Natural killer cell (primary cell): ENCODE results near the gene HNRNPU. TPM values are rescaled to one million over a fixed set of nuclear protein-coding genes. Genes with fewer than 3 reads are reported as not detected.

Experiments
- ATAC-seq, 3 donors: fragments of 150-1000 bp in 2 of 3; fragments of 200-7000 bp in 1 of 3; cut with Tn5 transposase; 1 replicate in 1 of 3; 2 replicates in 2 of 3; pipeline ENCODE4 v1.10.0; 2021; ENCODE audit warnings: mild to moderate bottlenecking in 2 of 3, moderate library complexity in 2 of 3
- DNase-seq, 2 donors: peaks; one replicate each; pipeline versions ENCODE4 v3.0.0 to v3.0.0-alpha.2; 2013 to 2021; ENCODE audit warnings: mixed read lengths in 1 of 2
- H3K27ac ChIP-seq: one replicate; pipeline ENCODE4 v1.5.1; 2013; ENCODE audit warnings: mild to moderate bottlenecking, low read length
- H3K27me3 ChIP-seq: one replicate; pipeline ENCODE4 v1.6.1; 2013; ENCODE audit warnings: low read length; ENCODE audit not compliant: control insufficient read depth, insufficient read depth
- H3K36me3 ChIP-seq: one replicate; pipeline ENCODE4 v1.6.1; 2013; ENCODE audit warnings: low read length; ENCODE audit not compliant: control insufficient read depth, insufficient read depth
- H3K4me1 ChIP-seq: one replicate; pipeline ENCODE4 v1.6.1; 2013; ENCODE audit warnings: low read length; ENCODE audit not compliant: control insufficient read depth, insufficient read depth
- H3K4me3 ChIP-seq: one replicate; pipeline ENCODE4 v1.5.1; 2013; ENCODE audit warnings: low read length
- H3K9me3 ChIP-seq: one replicate; pipeline ENCODE4 v1.6.1; 2013; ENCODE audit warnings: low read length; ENCODE audit not compliant: control insufficient read depth, insufficient read depth
- H3K27ac Mint-ChIP-seq, 2 donors: one replicate each; pipeline ENCODE4 v1.8.0; 2022; ENCODE audit warnings: mild to moderate bottlenecking in 2 of 2, mixed read lengths in 2 of 2, moderate library complexity in 1 of 2
- H3K27me3 Mint-ChIP-seq, 2 donors: one replicate each; pipeline ENCODE4 v1.8.0; 2022; ENCODE audit warnings: low read depth in 2 of 2, mixed read lengths in 2 of 2
- H3K36me3 Mint-ChIP-seq: one replicate; pipeline ENCODE4 v1.8.0; 2022; ENCODE audit warnings: mixed read lengths
- H3K4me1 Mint-ChIP-seq, 2 donors: one replicate each; pipeline ENCODE4 v1.8.0; 2022; ENCODE audit warnings: mixed read lengths in 2 of 2
- H3K4me3 Mint-ChIP-seq: one replicate; pipeline ENCODE4 v1.8.0; 2022; ENCODE audit warnings: mild to moderate bottlenecking, moderate library complexity, mixed read lengths
- H3K9me3 Mint-ChIP-seq, 2 donors: one replicate each; pipeline ENCODE4 v1.8.0; 2022; ENCODE audit warnings: mixed read lengths in 2 of 2
- WGBS: methylation state at CpG from one replicate; pipeline ENCODE4 v1.1.7; 2013; ENCODE audit warnings: missing lambda C conversion rate; ENCODE audit not compliant: insufficient coverage; 5-methylcytosine and 5-hydroxymethylcytosine counted together
- intact Hi-C: fragments of 100-400 bp; cut with micrococcal nuclease; formaldehyde crosslinking; loops from one replicate; pipeline ENCODE4 v1.14.2; 2022
- total RNA-seq, 4 donors: library from RNA; stranded (reverse); fragments of 120-200 nt in 1 of 4; gene quantifications; one replicate each; pipeline versions ENCODE4 v1.2.3 to v1.2.4, GENCODE V29; 2013 to 2022
- TF ChIP-seq, protein P1 (sequence below): fragments of 200-600 bp; IDR thresholded peaks from one replicate; pipeline ENCODE4 v1.8.0; 2022; ENCODE audit warnings: antibody characterized with exemption

The HNRNPU gene
- total RNA-seq, 3 donors from 2014 or later (not counting 1 experiment from before 2014, with no cell fraction given), result 467 to 603 (median 504) TPM

DNA sequence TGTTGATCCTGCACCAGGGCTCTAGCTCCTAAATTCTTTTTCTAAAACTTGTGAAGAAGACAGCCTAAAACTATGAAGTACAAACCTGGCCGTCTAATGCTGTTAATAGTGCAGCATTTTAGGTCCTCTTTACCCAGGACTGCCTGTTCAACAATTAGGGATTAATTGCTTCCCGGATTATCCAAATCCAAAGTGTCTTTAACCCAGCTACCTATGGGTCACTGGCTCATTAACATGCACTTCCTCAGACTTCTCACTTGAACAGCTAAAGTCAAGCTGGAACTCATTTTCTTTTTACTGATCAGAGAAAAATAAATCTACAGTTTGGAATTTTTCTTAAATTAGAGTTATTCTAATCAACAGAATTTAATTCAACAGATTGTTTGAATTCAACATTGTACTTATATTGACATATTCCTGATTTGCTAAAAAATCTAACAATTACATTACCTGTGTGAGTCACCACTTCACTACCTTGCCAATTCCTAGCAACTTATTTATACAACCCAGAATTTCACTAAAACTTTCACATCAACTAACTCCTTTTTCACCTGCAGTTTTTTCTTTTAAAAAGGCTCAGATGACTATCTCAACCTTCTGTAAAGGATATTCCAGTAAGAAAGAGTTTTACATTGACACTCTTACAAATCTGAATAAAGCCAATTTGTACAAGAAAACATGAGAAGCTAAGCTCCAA, 3.3 kb downstream of the HNRNPU start:
- WGBS, result 14% methylated on average over 2 of the region's 2 CpGs
- H3K4me1 Mint-ChIP-seq, result peaks cover 60 to 73% of the 10 kb centered on the region in 2 donors
- H3K9me3 ChIP-seq, result no peaks in the 10 kb centered on the region

DNA sequence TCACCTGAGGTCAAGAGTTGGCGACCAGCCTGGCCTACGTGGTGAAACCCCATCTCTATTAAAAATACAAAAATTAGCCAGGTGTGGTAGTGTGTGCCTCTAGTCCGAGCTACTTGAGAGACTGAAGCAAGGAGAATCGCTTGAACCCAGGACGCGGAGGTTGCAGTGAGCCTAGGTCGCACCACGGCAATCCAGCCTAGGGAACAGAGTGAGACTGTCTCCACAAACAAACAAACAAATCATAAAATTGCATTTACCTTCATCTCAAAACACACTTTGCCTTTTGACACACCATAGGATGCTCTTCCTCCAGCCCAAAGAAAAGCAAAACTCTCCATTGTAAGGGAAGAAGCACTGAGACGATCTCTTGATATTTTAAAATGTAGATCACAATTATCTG, 4.3 kb downstream of the HNRNPU start:
- Mint-ChIP-seq H3K4me3 (peak overlapping the region; percentile 98), H3K4me1 (peaks cover 67 to 78% of the 10 kb centered on the region in 2 donors), H3K36me3 (peaks cover 36% of the 10 kb centered on the region), H3K9me3 (no peaks in the 10 kb centered on the region), H3K27ac (peak overlapping the region; percentile 93 to 98), H3K27me3 (no peaks in the 10 kb centered on the region)
- Histone ChIP-seq H3K27me3 (no peaks in the 10 kb centered on the region), H3K27ac (peak overlapping the region; percentile 11), H3K4me1 (peaks cover 21% of the 10 kb centered on the region), H3K4me3 (no peak overlapping the region), H3K9me3 (no peaks in the 10 kb centered on the region), H3K36me3 (peaks cover 66% of the 10 kb centered on the region)
- TF ChIP-seq, protein P1, sequence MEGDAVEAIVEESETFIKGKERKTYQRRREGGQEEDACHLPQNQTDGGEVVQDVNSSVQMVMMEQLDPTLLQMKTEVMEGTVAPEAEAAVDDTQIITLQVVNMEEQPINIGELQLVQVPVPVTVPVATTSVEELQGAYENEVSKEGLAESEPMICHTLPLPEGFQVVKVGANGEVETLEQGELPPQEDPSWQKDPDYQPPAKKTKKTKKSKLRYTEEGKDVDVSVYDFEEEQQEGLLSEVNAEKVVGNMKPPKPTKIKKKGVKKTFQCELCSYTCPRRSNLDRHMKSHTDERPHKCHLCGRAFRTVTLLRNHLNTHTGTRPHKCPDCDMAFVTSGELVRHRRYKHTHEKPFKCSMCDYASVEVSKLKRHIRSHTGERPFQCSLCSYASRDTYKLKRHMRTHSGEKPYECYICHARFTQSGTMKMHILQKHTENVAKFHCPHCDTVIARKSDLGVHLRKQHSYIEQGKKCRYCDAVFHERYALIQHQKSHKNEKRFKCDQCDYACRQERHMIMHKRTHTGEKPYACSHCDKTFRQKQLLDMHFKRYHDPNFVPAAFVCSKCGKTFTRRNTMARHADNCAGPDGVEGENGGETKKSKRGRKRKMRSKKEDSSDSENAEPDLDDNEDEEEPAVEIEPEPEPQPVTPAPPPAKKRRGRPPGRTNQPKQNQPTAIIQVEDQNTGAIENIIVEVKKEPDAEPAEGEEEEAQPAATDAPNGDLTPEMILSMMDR, result no peak
- 74% methylated on average over 8 of the region's 9 CpGs for WGBS
- intact Hi-C loops, result loop anchor here (10.0 kb wide), 1 partner anchor 405 kb away; the partner anchor contains the start of gene ADSS2
- DNase-seq (no peak), ATAC-seq (no peak)

More for the DNA sequence above, 3.3 kb downstream of the HNRNPU start:
- peak overlapping the region; percentile 94 for H3K4me3 ChIP-seq
- H3K4me1 ChIP-seq, result peaks cover 19% of the 10 kb centered on the region
- ATAC-seq, result no peak
- Mint-ChIP-seq H3K27me3 (no peaks in the 10 kb centered on the region), H3K27ac (peak overlapping the region; percentile 93 to 98), H3K4me3 (peak overlapping the region; percentile 98), H3K9me3 (no peaks in the 10 kb centered on the region), H3K36me3 (peaks cover 26% of the 10 kb centered on the region)
- DNase-seq, result no peak
- TF ChIP-seq, protein P1, result no peak
- peak overlapping the region; percentile 92 for H3K27ac ChIP-seq
- intact Hi-C loops, result loop anchor here (1.0 to 10.0 kb wide), 2 partner anchors 11 to 406 kb away; partner anchors contain the start of gene ADSS2
- no peaks in the 10 kb centered on the region for H3K27me3 ChIP-seq
- peaks cover 56% of the 10 kb centered on the region for H3K36me3 ChIP-seq

DNA sequence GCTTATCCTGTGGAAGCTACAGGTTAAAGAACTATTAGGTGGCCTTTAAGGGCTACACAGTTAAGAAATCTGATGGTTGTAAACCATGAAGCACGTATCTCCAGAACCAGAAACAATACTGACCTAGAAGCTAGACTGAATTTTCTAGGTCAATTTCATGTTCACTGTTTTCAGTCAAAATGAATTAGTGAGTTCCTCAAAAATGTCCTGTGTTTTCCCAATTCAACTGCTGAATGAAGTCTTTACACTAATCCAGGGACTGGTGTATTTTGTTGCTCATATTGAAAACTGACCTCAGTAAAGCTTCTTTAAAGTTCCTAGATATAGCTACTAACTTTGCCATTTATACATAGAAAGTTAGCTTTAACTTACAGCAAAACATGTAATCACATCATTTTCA, 6.0 kb downstream of the HNRNPU start:
- H3K4me3 ChIP-seq, result no peak overlapping the region
- no peaks in the 10 kb centered on the region for H3K27me3 ChIP-seq
- peaks cover 44% of the 10 kb centered on the region for H3K36me3 Mint-ChIP-seq
- ATAC-seq (no peak), DNase-seq (no peak)
- H3K4me3 Mint-ChIP-seq, result no peak overlapping the region
- peaks cover 68 to 89% of the 10 kb centered on the region in 2 donors for H3K4me1 Mint-ChIP-seq
- H3K27ac ChIP-seq, result no peak overlapping the region
- WGBS, result 80% methylated on average over 1 of the region's 1 CpG
- TF ChIP-seq, protein P1, result no peak
- H3K27ac Mint-ChIP-seq, result peak overlapping the region; percentile 60 to 98
- no peaks in the 10 kb centered on the region for H3K9me3 Mint-ChIP-seq
- H3K4me1 ChIP-seq, result peaks cover 19% of the 10 kb centered on the region
- H3K36me3 ChIP-seq, result peaks cover 82% of the 10 kb centered on the region
- no peaks in the 10 kb centered on the region for H3K27me3 Mint-ChIP-seq
- intact Hi-C loops, result no loop called here
- no peaks in the 10 kb centered on the region for H3K9me3 ChIP-seq
